Measurements from ENCODE around the gene SLC6A12.

Gene SLC6A12
- long read RNA-seq = 0 reads

GRCh38 chr12:214003-214741 lies at the start of gene SLC6A12:
TSS of gene SLC6A12 (minus strand) at chr12:214157. CDS start at chr12:209986, 4,171 bp downstream.
- Histone ChIP-seq H3K4me3 (replicated peaks; ENCODE audit: insufficient read depth, low read length) (no peak within 1 kb of the TSS), H3K27ac (replicated peaks) (no peak within 1 kb of the TSS), H3K27me3 (ENCODE audit: insufficient read depth, poor library complexity, severe bottlenecking) (peaks cover 2% of the 10 kb centered on the region)
- no peak for DNase-seq (ENCODE audit: low read depth in 1 of 2, low spot score in 1 of 2)
- TF ChIP-seq CTCF (IDR thresholded peaks at IDR 0.05; ENCODE audit: insufficient read depth, low read length) = no peak
- no peak for TF ChIP-seq SPI1 (IDR thresholded peaks at IDR 0.05; ENCODE audit: borderline replicate concordance, low read depth)
- TF ChIP-seq POLR2AphosphoS5 (IDR thresholded peaks at IDR 0.05; ENCODE audit: low read depth) = no peak
- TF ChIP-seq REST (IDR thresholded peaks at IDR 0.05; ENCODE audit: insufficient replicate concordance, low read depth) = no peak
- TF ChIP-seq GABPA (IDR thresholded peaks at IDR 0.05; ENCODE audit: low read depth) = no peak

- no peak overlapping the region for H3K4me3 ChIP-seq (replicated peaks; ENCODE audit: insufficient read depth, low read length)
- no peak for DNase-seq (ENCODE audit: low read depth in 1 of 2, low spot score in 1 of 2)
- H3K27me3 ChIP-seq (ENCODE audit: insufficient read depth, poor library complexity, severe bottlenecking) = no peaks in the 10 kb centered on the region
- H3K27ac ChIP-seq (replicated peaks) = no peak overlapping the region
- no peak for TF ChIP-seq POLR2AphosphoS5 (IDR thresholded peaks at IDR 0.05; ENCODE audit: low read depth)
- no peak for TF ChIP-seq SPI1 (IDR thresholded peaks at IDR 0.05; ENCODE audit: borderline replicate concordance, low read depth)
- no peak for TF ChIP-seq CTCF (IDR thresholded peaks at IDR 0.05; ENCODE audit: insufficient read depth, low read length)
- no peak for TF ChIP-seq REST (IDR thresholded peaks at IDR 0.05; ENCODE audit: insufficient replicate concordance, low read depth)
- TF ChIP-seq GABPA (IDR thresholded peaks at IDR 0.05; ENCODE audit: low read depth) = no peak
Measured at GRCh38 chr12:263574-263973, 49.6 kb upstream of the SLC6A12 start.

DNA sequence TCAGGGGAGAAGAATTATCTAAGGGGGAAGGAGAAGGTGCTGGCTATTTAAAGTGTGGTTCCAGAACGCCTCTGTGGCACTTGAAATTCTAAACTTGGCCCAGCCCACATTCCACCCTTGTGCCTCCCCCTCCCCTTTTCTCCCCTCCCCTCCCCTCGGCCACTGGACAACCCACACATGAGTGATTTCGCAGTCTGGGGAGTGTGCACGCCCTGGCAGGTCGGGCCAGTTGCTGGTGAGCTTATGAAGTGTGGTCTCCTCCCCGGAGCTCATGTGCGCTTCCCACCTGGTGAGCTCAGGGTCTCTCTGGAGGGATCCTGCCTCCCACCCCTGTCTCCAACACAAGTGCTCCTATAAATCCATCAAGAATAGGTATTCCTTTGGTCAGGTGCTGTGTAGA lies 48.9 kb upstream of the SLC6A12 start, which contains the start of gene SLC6A13:
Gene SLC6A13, minus strand, starts transcription at position 20 of the 400 bp plus-strand sequence. CDS start 2,784 bp downstream, outside the sequence.
- no peak within 1 kb of the TSS for H3K4me3 ChIP-seq (replicated peaks; ENCODE audit: insufficient read depth, low read length)
- TF ChIP-seq CTCF (IDR thresholded peaks at IDR 0.05; ENCODE audit: insufficient read depth, low read length) (no peak), GABPA (IDR thresholded peaks at IDR 0.05; ENCODE audit: low read depth) (no peak), POLR2AphosphoS5 (IDR thresholded peaks at IDR 0.05; ENCODE audit: low read depth) (no peak), SPI1 (IDR thresholded peaks at IDR 0.05; ENCODE audit: borderline replicate concordance, low read depth) (no peak), REST (IDR thresholded peaks at IDR 0.05; ENCODE audit: insufficient replicate concordance, low read depth) (no peak)

More for the DNA sequence above, 48.9 kb upstream of the SLC6A12 start, which contains the start of gene SLC6A13:
- Histone ChIP-seq H3K27me3 (ENCODE audit: insufficient read depth, poor library complexity, severe bottlenecking) (no peaks in the 10 kb centered on the region), H3K27ac (replicated peaks) (no peak within 1 kb of the TSS)
- DNase-seq (ENCODE audit: low read depth in 1 of 2, low spot score in 1 of 2) = no peak

Measured in HL-60 (cell line).